Measurements from ENCODE around the gene TECPR1. TPM values are rescaled to one million over a fixed set of nuclear protein-coding genes. Genes with fewer than 3 reads are reported as not detected.
A peak's percentile ranks its signal among the peaks of the same experiment; 100 is the strongest.

The TECPR1 gene
- 4.8 and 9.5 TPM in 2 replicates for total RNA-seq (2014; rRNA removed; shearing (Covaris generic); ENCODE audit: low replicate concordance)

- Histone ChIP-seq H3K4me3 (peak within 1 kb of the TSS; percentile 83), H3K36me3 (no peaks in the 10 kb centered on the region), H3K9me3 (no peaks in the 10 kb centered on the region), H3K27me3 (no peaks in the 10 kb centered on the region)
- DNase-seq = peak; percentile 90
These were observed at the start of gene TECPR1 for GRCh38 chr7:98251601-98252424. TSS of gene TECPR1 (minus strand) at chr7:98252232. CDS start at chr7:98246146, 6,086 bp downstream.

GRCh38 chr7:98300595-98301372, 48.8 kb upstream of the TECPR1 start:
- Histone ChIP-seq H3K9me3 (no peaks in the 10 kb centered on the region), H3K36me3 (no peaks in the 10 kb centered on the region), H3K4me3 (no peak overlapping the region), H3K27me3 (no peaks in the 10 kb centered on the region)
- DNase-seq = no peak

- Histone ChIP-seq H3K36me3 (no peaks in the 10 kb centered on the region; the same call in none of the 2 replicates), H3K4me3 (no peak overlapping the region), H3K27me3 (no peaks in the 10 kb centered on the region), H3K9me3 (no peaks in the 10 kb centered on the region)
- no peak for DNase-seq
These were observed 45.7 kb upstream of the TECPR1 start for GRCh38 chr7:98297626-98298286.

GRCh38 chr7:98296833-98297232, 44.8 kb upstream of the TECPR1 start:
- DNase-seq = no peak
- H3K36me3 ChIP-seq = no peaks in the 10 kb centered on the region; the same call in none of the 2 replicates
- no peak overlapping the region for H3K4me3 ChIP-seq
- no peaks in the 10 kb centered on the region for H3K9me3 ChIP-seq
- no peaks in the 10 kb centered on the region for H3K27me3 ChIP-seq

- no peaks in the 10 kb centered on the region; the same call in none of the 2 replicates for H3K36me3 ChIP-seq
- H3K9me3 ChIP-seq = no peaks in the 10 kb centered on the region
- no peak for DNase-seq
- H3K27me3 ChIP-seq = no peaks in the 10 kb centered on the region
- H3K4me3 ChIP-seq = no peak overlapping the region
These were observed 43.6 kb upstream of the TECPR1 start for GRCh38 chr7:98295467-98296192.

- DNase-seq = peak; percentile 33
- H3K4me3 ChIP-seq = no peak overlapping the region
- no peaks in the 10 kb centered on the region for H3K9me3 ChIP-seq
- H3K27me3 ChIP-seq = no peaks in the 10 kb centered on the region
- H3K36me3 ChIP-seq = no peaks in the 10 kb centered on the region; the same call in none of the 2 replicates
These were observed 42.9 kb upstream of the TECPR1 start for GRCh38 chr7:98294798-98295382.

GRCh38 chr7:98294326-98294725, 42.3 kb upstream of the TECPR1 start:
- no peaks in the 10 kb centered on the region for H3K27me3 ChIP-seq
- H3K4me3 ChIP-seq = no peak overlapping the region
- H3K36me3 ChIP-seq = no peaks in the 10 kb centered on the region; the same call in none of the 2 replicates
- no peak for DNase-seq
- no peaks in the 10 kb centered on the region for H3K9me3 ChIP-seq

GRCh38 chr7:98293746-98294145, 41.7 kb upstream of the TECPR1 start:
- DNase-seq = no peak
- Histone ChIP-seq H3K27me3 (no peaks in the 10 kb centered on the region), H3K9me3 (no peaks in the 10 kb centered on the region), H3K36me3 (no peaks in the 10 kb centered on the region; the same call in none of the 2 replicates), H3K4me3 (no peak overlapping the region)

- H3K4me3 ChIP-seq = no peak overlapping the region
- no peaks in the 10 kb centered on the region; the same call in none of the 2 replicates for H3K36me3 ChIP-seq
- no peaks in the 10 kb centered on the region for H3K27me3 ChIP-seq
- H3K9me3 ChIP-seq = no peaks in the 10 kb centered on the region
- DNase-seq = no peak
These were observed 41.2 kb upstream of the TECPR1 start for GRCh38 chr7:98293265-98293664.

GRCh38 chr7:98291717-98292116, 39.7 kb upstream of the TECPR1 start:
- DNase-seq = no peak
- no peaks in the 10 kb centered on the region; the same call in none of the 2 replicates for H3K36me3 ChIP-seq
- H3K4me3 ChIP-seq = no peak overlapping the region
- H3K27me3 ChIP-seq = no peaks in the 10 kb centered on the region
- no peaks in the 10 kb centered on the region for H3K9me3 ChIP-seq

GRCh38 chr7:98289333-98289875, 37.4 kb upstream of the TECPR1 start:
- H3K27me3 ChIP-seq = no peaks in the 10 kb centered on the region
- no peaks in the 10 kb centered on the region; the same call in none of the 2 replicates for H3K36me3 ChIP-seq
- DNase-seq = no peak
- no peak overlapping the region for H3K4me3 ChIP-seq
- no peaks in the 10 kb centered on the region for H3K9me3 ChIP-seq

GRCh38 chr7:98288064-98288823, 36.2 kb upstream of the TECPR1 start:
- no peak overlapping the region for H3K4me3 ChIP-seq
- H3K9me3 ChIP-seq = no peaks in the 10 kb centered on the region
- DNase-seq = no peak
- no peaks in the 10 kb centered on the region; the same call in none of the 2 replicates for H3K36me3 ChIP-seq
- no peaks in the 10 kb centered on the region for H3K27me3 ChIP-seq

- Histone ChIP-seq H3K9me3 (no peaks in the 10 kb centered on the region), H3K27me3 (no peaks in the 10 kb centered on the region), H3K4me3 (no peak overlapping the region), H3K36me3 (no peaks in the 10 kb centered on the region; the same call in none of the 2 replicates)
- no peak for DNase-seq
These were observed 35.5 kb upstream of the TECPR1 start for GRCh38 chr7:98287486-98287959.

- Histone ChIP-seq H3K27me3 (no peaks in the 10 kb centered on the region), H3K4me3 (no peak overlapping the region), H3K36me3 (no peaks in the 10 kb centered on the region; the same call in none of the 2 replicates), H3K9me3 (no peaks in the 10 kb centered on the region)
- no peak for DNase-seq
These were observed 34.9 kb upstream of the TECPR1 start for GRCh38 chr7:98286701-98287485.
